Nephron progenitor cell (in vitro differentiated cells): ENCODE data around the gene RAB40C.

ENCODE experiments used
- DNase-seq: peaks from one replicate; pipeline ENCODE4 v3.0.0; 2021
- H3K27ac Mint-ChIP-seq: 2 replicates; pipeline ENCODE4 v1.8.0; 2021; ENCODE audit warnings: mild to moderate bottlenecking, moderate library complexity, mixed read lengths
- H3K27me3 Mint-ChIP-seq: 2 replicates; pipeline ENCODE4 v1.8.0; 2021; ENCODE audit warnings: mild to moderate bottlenecking, low read depth, mixed read lengths; ENCODE audit not compliant: poor library complexity
- H3K36me3 Mint-ChIP-seq: 2 replicates; pipeline ENCODE4 v1.8.0; 2021; ENCODE audit warnings: low read depth, mixed read lengths
- H3K4me1 Mint-ChIP-seq: 2 replicates; pipeline ENCODE4 v1.8.0; 2021; ENCODE audit warnings: mixed read lengths
- H3K4me3 Mint-ChIP-seq: 2 replicates; pipeline ENCODE4 v1.8.0; 2021; ENCODE audit warnings: mild to moderate bottlenecking, moderate library complexity, mixed read lengths
- H3K9me3 Mint-ChIP-seq: 2 replicates; pipeline ENCODE4 v1.8.0; 2021; ENCODE audit warnings: mild to moderate bottlenecking, moderate library complexity, mixed read lengths
- CTCF ChIP-seq: fragments of 200-600 bp; sonication (generic); IDR thresholded peaks from 2 replicates; pipeline ENCODE4 v1.5.0; 2021; ENCODE audit warnings: antibody characterized with exemption

RAB40C gene

GRCh38 chr16:589658-590187 is at the start of gene RAB40C:
TSS of gene RAB40C (plus strand) at chr16:590066. CDS start at chr16:590292, 226 bp downstream.
- H3K9me3 Mint-ChIP-seq, result no peaks in the 10 kb centered on the region
- peaks cover 11% of the 10 kb centered on the region for H3K27me3 Mint-ChIP-seq
- peak within 1 kb of the TSS; percentile 98 for H3K4me3 Mint-ChIP-seq
- H3K27ac Mint-ChIP-seq, result peak within 1 kb of the TSS; percentile 99
- peaks cover 67% of the 10 kb centered on the region for H3K4me1 Mint-ChIP-seq
- peak; percentile 99 for DNase-seq
- no peak for TF ChIP-seq CTCF
- peaks cover 7% of the 10 kb centered on the region for H3K36me3 Mint-ChIP-seq

- Mint-ChIP-seq H3K9me3 (no peaks in the 10 kb centered on the region), H3K36me3 (peaks cover 12% of the 10 kb centered on the region), H3K4me3 (no peak overlapping the region), H3K27ac (no peak overlapping the region), H3K4me1 (peaks cover 23% of the 10 kb centered on the region), H3K27me3 (no peaks in the 10 kb centered on the region)
- no peak for TF ChIP-seq CTCF
- DNase-seq, result no peak
Measured at GRCh38 chr16:540645-541340, 49.1 kb upstream of the RAB40C start.

GRCh38 chr16:543301-544164 is 46.3 kb upstream of the RAB40C start:
- no peak for DNase-seq
- Mint-ChIP-seq H3K27ac (no peak overlapping the region), H3K4me1 (peaks cover 23% of the 10 kb centered on the region), H3K4me3 (no peak overlapping the region), H3K36me3 (peaks cover 6% of the 10 kb centered on the region), H3K9me3 (no peaks in the 10 kb centered on the region), H3K27me3 (no peaks in the 10 kb centered on the region)
- no peak for TF ChIP-seq CTCF

GRCh38 chr16:544517-544916 is 45.3 kb upstream of the RAB40C start:
- H3K9me3 Mint-ChIP-seq, result no peaks in the 10 kb centered on the region
- no peak for TF ChIP-seq CTCF
- no peak overlapping the region for H3K4me3 Mint-ChIP-seq
- peaks cover 6% of the 10 kb centered on the region for H3K36me3 Mint-ChIP-seq
- H3K27ac Mint-ChIP-seq, result peak overlapping the region; percentile 80
- DNase-seq, result no peak
- peaks cover 19% of the 10 kb centered on the region for H3K4me1 Mint-ChIP-seq
- H3K27me3 Mint-ChIP-seq, result no peaks in the 10 kb centered on the region

- peak; percentile 77 for DNase-seq
- no peaks in the 10 kb centered on the region for H3K27me3 Mint-ChIP-seq
- no peak overlapping the region for H3K27ac Mint-ChIP-seq
- peaks cover 4% of the 10 kb centered on the region for H3K36me3 Mint-ChIP-seq
- H3K4me1 Mint-ChIP-seq, result peaks cover 18% of the 10 kb centered on the region
- no peaks in the 10 kb centered on the region for H3K9me3 Mint-ChIP-seq
- H3K4me3 Mint-ChIP-seq, result no peak overlapping the region
- peak; percentile 33 for TF ChIP-seq CTCF
Measured at GRCh38 chr16:546909-547770, 42.7 kb upstream of the RAB40C start.
